Endothelial cell of umbilical vein (primary cell): Measurements from ENCODE around the gene HMG20A. TPM values are rescaled to one million over a fixed set of nuclear protein-coding genes. Genes with fewer than 3 reads are reported as not detected.

Source experiments
- BruUV-seq: library from RNA; stranded (reverse); fragments of 400-500 nt; replicated peaks from 2 replicates; lab custom pipeline; 2021; lab: Mats Ljungman, UMichigan
- CTCF ChIA-PET: fragments of 300-600, 350-600 bp; sonication (Branson Sonifier 250); formaldehyde crosslinking; loops from one replicate; lab custom pipeline; 2021; ENCODE audit warnings: antibody characterized with exemption, inconsistent platforms; lab: Charles Lee
- POLR2A ChIA-PET: fragments of 300-600, 350-600 bp; sonication (Branson Sonifier 250); formaldehyde crosslinking; loops from one replicate; lab custom pipeline; 2021; ENCODE audit warnings: antibody characterized with exemption, inconsistent platforms; lab: Charles Lee
- DNase-seq: peaks from one replicate; pipeline ENCODE4 v3.0.0-alpha.2; 2011; ENCODE audit warnings: low read depth, low spot score
- FAIRE-seq: peaks from 2 replicates; lab custom pipeline; 2011; peaks lifted over from hg19 to GRCh38; lab: Jason Lieb, UNC
- H2AFZ ChIP-seq: 2 replicates; pipeline ENCODE4 v1.6.0; 2012; ENCODE audit warnings: low read depth, low read length, control low read depth, inconsistent platforms
- H3K27ac ChIP-seq: 2 replicates; pipeline ENCODE4 v1.5.1; 2011; ENCODE audit warnings: low read depth, mild to moderate bottlenecking, control low read depth, low read length, moderate library complexity; ENCODE audit not compliant: insufficient read depth
- H3K27me3 ChIP-seq, 2 experiments: 2 replicates each; pipeline versions ENCODE4 v1.6.0 to v1.6.1; 2011; ENCODE audit warnings: low read length in 2 of 2, mixed read lengths in 1 of 2; ENCODE audit not compliant: control insufficient read depth in 2 of 2, insufficient read depth in 2 of 2
- H3K36me3 ChIP-seq, 2 experiments: 2 replicates in 1 of 2; 3 replicates in 1 of 2; pipeline ENCODE4 v1.5.1; 2011; ENCODE audit warnings: low read length in 2 of 2, mild to moderate bottlenecking in 1 of 2, moderate library complexity in 1 of 2; ENCODE audit not compliant: control insufficient read depth in 2 of 2, insufficient read depth in 2 of 2; ENCODE audit errors: extremely low read depth in 1 of 2
- H3K4me1 ChIP-seq: 3 replicates; pipeline ENCODE4 v1.5.1; 2011; ENCODE audit warnings: mild to moderate bottlenecking, low read length; ENCODE audit not compliant: control insufficient read depth, insufficient read depth; ENCODE audit errors: extremely low read depth
- H3K4me2 ChIP-seq: 2 replicates; pipeline ENCODE4 v1.6.1; 2011; ENCODE audit warnings: low read length, control low read depth, mixed read lengths; ENCODE audit not compliant: insufficient read depth
- H3K4me3 ChIP-seq, 3 experiments: fragments of 200-600 bp in 1 of 3; sonication (generic), shearing (Covaris generic) in 1 of 3; replicated peaks in 1 of 3; 2 replicates each; pipeline ENCODE4 v1.5.1; 2011 to 2016; ENCODE audit warnings: control low read depth in 3 of 3, low read length in 3 of 3, mild to moderate bottlenecking in 2 of 3, inconsistent platforms in 1 of 3, low read depth in 1 of 3, moderate library complexity in 1 of 3; ENCODE audit not compliant: insufficient read depth in 1 of 3
- H3K79me2 ChIP-seq: 2 replicates; pipeline ENCODE4 v1.6.0; 2012; ENCODE audit warnings: low read length, inconsistent platforms; ENCODE audit not compliant: control insufficient read depth, insufficient read depth
- H3K9ac ChIP-seq: replicated peaks from 2 replicates; pipeline ENCODE3; 2011; ENCODE audit warnings: low read length, control low read depth; ENCODE audit not compliant: insufficient read depth; ENCODE audit errors: extremely low read depth
- H3K9me1 ChIP-seq: replicated peaks from 3 replicates; pipeline ENCODE4 v1.6.0; 2011; ENCODE audit warnings: mild to moderate bottlenecking, low read length; ENCODE audit not compliant: control insufficient read depth, insufficient read depth; ENCODE audit errors: extremely low read depth
- H3K9me3 ChIP-seq: replicated peaks from 2 replicates; pipeline ENCODE4 v1.5.1; 2012; ENCODE audit warnings: low read length, inconsistent platforms; ENCODE audit not compliant: control insufficient read depth, insufficient read depth
- H4K20me1 ChIP-seq: replicated peaks from 2 replicates; pipeline ENCODE3; 2011; ENCODE audit warnings: mild to moderate bottlenecking, low read length; ENCODE audit not compliant: control insufficient read depth, insufficient read depth; ENCODE audit errors: extremely low read depth
- CTCF ChIP-seq, 2 donors: IDR thresholded peaks; 1 replicate in 1 of 2; 2 replicates in 1 of 2; pipeline ENCODE4 v1.5.1; 2011; ENCODE audit warnings: low read length in 2 of 2, mild to moderate bottlenecking in 2 of 2, moderate library complexity in 2 of 2, control low read depth in 1 of 2, inconsistent platforms in 1 of 2, low read depth in 1 of 2; ENCODE audit not compliant: insufficient read depth in 1 of 2; ENCODE audit errors: extremely low read depth in 1 of 2
- EZH2 ChIP-seq: IDR thresholded peaks from 2 replicates; pipeline ENCODE4 v1.6.1; 2012; ENCODE audit warnings: borderline replicate concordance, low read depth, mild to moderate bottlenecking, moderate library complexity, low read length, inconsistent platforms; ENCODE audit not compliant: severe bottlenecking
- FOS ChIP-seq: IDR thresholded peaks from 2 replicates; pipeline ENCODE4 v1.6.1; 2011; ENCODE audit warnings: mild to moderate bottlenecking, low read length, moderate library complexity, borderline replicate concordance; ENCODE audit not compliant: insufficient read depth
- GATA2 ChIP-seq: IDR thresholded peaks from 2 replicates; pipeline ENCODE4 v1.7.0; 2011; ENCODE audit warnings: low read depth, mild to moderate bottlenecking, moderate library complexity, mixed read lengths, low read length; ENCODE audit not compliant: insufficient read length, insufficient read depth
- JUN ChIP-seq: IDR thresholded peaks from 2 replicates; pipeline ENCODE4 v1.6.1; 2011; ENCODE audit warnings: borderline replicate concordance, low read depth; ENCODE audit not compliant: insufficient read length, insufficient read depth
- MAX ChIP-seq: IDR thresholded peaks from 2 replicates; pipeline ENCODE4 v1.6.1; 2011; ENCODE audit not compliant: insufficient read depth, insufficient read length
- MYC ChIP-seq: IDR thresholded peaks from one replicate; pipeline ENCODE4 v1.6.1; 2011; ENCODE audit warnings: mild to moderate bottlenecking, low read depth, low read length
- POLR2A ChIP-seq: IDR thresholded peaks from 2 replicates; pipeline ENCODE4 v1.6.1; 2012; ENCODE audit warnings: low read depth, mild to moderate bottlenecking, control low read depth, low read length
- POLR2AphosphoS5 ChIP-seq: IDR thresholded peaks from 2 replicates; pipeline ENCODE4 v1.6.1; 2012; ENCODE audit warnings: low read depth, mild to moderate bottlenecking, control low read depth, low read length, moderate library complexity; ENCODE audit not compliant: insufficient read depth
- dilution Hi-C: fragments of 300-500 bp; cut with MboI; formaldehyde crosslinking; loops from one replicate; pipeline ENCODE4 v1.15.0; 2019; ENCODE audit warnings: low sequenced_read_pairs; ENCODE audit not compliant: extremely low pct_ligation_motif_present
- intact Hi-C: fragments of 100-400 bp; cut with micrococcal nuclease; formaldehyde crosslinking; loops from one replicate; pipeline ENCODE4 v1.10.0; 2022
- polyA plus RNA-seq, 4 experiments: library from polyadenylated mRNA; depleted of rRNA in 3 of 4; stranded (reverse) in 3 of 4; unstranded in 1 of 4; fragments of >200 nt; gene quantifications; 2 replicates each; pipeline versions ENCODE4 v1.2.1 to v1.2.3, GENCODE V29; 2011 to 2012; ENCODE audit warnings: missing spikeins in 1 of 4
- total RNA-seq: library from RNA; stranded (reverse); gene quantifications from 2 replicates; pipeline ENCODE4 v1.2.3, GENCODE V29; 2021

HMG20A gene
- total and polyA plus RNA-seq, 2 donors (not counting 3 experiments of a cell fraction or from before 2014, with no cell fraction given), result 35.8 to 44.0 TPM

- Histone ChIP-seq H3K27ac (no peak overlapping the region), H3K9ac (no peak overlapping the region), H2AFZ (no peak overlapping the region), H3K9me3 (no peaks in the 10 kb centered on the region), H3K9me1 (no peaks in the 10 kb centered on the region), H3K4me2 (no peak overlapping the region), H3K36me3 (peaks cover 2 to 3% of the 10 kb centered on the region in 2 experiments), H3K4me1 (peaks cover 3% of the 10 kb centered on the region), H4K20me1 (no peaks in the 10 kb centered on the region), H3K4me3 (no peak overlapping the region), H3K27me3 (no peaks in the 10 kb centered on the region), H3K79me2 (no peaks in the 10 kb centered on the region)
- FAIRE-seq (no peak), DNase-seq (no peak)
- dilution Hi-C loops, result no loop called here
- BruUV-seq, result no TSS peak
- ChIA-PET CTCF (interaction anchor here (0.8 to 1.5 kb wide), 3 partner anchors 9 to 31 kb away, joined by 3 read pairs; no protein-coding TSS in a partner anchor), POLR2A (no interaction called here)
- TF ChIP-seq CTCF (IDR thresholded peaks at IDR 0.05; ENCODE audit: extremely low read depth in 1 of 2, insufficient read depth in 1 of 2, low read depth in 1 of 2, low read length in 2 of 2) (no peak), POLR2A (no peak), MAX (no peak), GATA2 (no peak), POLR2AphosphoS5 (no peak), FOS (no peak), EZH2 (no peak), MYC (no peak), JUN (no peak)
- intact Hi-C loops, result no loop called here
Measured at GRCh38 chr15:77466521-77466920, 45.8 kb downstream of the HMG20A start.
